ENCODE data around the gene NUP42.
"Not testable (repeated sequence)": the region's sequence is repeated elsewhere in the genome, so short reads cannot be mapped to it uniquely, and the experiment has no call there.

The NUP42 gene, protein sequence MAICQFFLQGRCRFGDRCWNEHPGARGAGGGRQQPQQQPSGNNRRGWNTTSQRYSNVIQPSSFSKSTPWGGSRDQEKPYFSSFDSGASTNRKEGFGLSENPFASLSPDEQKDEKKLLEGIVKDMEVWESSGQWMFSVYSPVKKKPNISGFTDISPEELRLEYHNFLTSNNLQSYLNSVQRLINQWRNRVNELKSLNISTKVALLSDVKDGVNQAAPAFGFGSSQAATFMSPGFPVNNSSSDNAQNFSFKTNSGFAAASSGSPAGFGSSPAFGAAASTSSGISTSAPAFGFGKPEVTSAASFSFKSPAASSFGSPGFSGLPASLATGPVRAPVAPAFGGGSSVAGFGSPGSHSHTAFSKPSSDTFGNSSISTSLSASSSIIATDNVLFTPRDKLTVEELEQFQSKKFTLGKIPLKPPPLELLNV

DNA sequence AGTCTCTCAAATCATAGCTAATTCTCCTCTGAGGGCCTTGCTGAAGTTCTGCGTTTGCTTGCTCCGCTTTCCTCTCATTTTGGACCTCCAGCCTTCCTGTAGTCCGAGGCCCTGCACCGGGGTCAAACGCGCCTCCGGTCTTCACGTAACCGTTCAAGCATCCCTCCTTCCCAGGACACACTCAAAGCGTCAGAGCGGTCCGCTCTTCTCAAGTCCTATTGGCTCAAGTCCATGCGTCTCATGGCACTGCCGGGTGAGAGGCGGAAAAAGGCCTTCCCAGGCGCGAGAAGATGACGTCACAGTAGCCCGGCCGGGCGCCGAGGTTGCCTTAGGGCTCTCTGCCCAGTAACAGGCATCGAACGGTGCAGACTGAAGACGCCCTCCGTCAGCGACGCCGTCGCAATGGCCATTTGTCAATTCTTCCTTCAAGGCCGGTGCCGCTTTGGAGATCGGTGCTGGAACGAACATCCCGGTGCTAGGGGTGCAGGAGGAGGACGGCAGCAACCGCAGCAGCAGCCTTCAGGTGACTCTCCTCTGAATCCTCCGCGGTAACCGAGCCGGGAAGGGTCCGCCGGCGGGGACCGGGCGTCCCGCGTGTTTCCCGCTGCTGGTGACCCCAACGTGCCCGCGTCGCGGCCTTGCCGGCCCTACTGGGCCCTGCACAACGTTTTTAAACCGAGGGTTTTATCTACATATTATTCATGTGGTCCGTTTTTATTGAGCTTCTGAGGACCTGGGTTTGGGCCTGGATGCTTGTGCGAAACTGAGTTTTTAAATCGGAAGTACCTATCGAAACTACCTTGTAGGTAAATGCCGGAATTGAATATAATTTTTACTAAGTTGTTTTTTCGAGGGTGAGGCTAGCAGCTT is at the start of gene NUP42:
Gene NUP42 (plus strand): TSS at position 365 of the 870 bp plus-strand sequence. CDS start 38 bp downstream, at position 403.
- DNase-seq (ENCODE audit: low read depth in 2 of 2, low spot score in 1 of 2): peak; percentile 91 to 96

DNA sequence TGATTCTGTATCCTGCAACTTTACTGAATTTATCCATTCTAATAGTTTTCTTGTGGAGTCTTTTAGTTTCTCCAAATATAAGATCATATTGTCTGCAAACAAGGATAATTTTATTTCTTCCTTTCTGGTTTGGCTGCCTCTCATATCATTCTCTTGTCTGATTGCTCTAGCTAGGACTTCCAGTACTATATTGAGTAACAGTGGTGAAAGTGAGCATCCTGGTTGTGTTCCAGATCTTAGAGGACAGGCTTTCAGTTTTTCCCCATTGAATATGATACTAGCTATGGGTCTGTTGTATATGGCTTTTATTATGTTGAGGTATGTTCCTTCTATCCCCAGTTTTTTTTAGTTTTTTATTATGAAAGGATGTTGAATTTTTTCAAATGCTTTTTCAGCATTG is 48.1 kb upstream of the NUP42 start:
- no peak for DNase-seq (ENCODE audit: low read depth in 2 of 2, low spot score in 1 of 2)

DNA sequence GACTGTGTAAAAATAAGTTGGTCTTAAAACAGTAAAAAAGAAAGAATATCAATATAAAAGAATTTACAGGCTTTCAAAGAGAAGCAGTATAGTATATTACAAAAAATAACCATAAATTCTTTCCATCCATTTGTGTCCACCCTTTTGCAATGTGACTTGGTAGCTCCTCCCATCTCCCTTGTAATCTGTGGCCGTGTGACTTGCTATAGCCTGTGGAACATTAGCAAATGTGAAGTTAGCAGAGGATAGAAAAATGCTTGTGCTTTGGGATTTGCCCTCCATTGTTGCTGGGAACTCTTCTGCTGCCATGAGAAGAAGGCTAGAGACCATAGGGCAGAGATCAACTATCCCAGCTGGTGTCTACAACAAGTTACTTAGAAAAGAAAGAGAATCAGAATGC is 46.1 kb upstream of the NUP42 start:
- no peak for DNase-seq (ENCODE audit: low read depth in 2 of 2, low spot score in 1 of 2)

DNA sequence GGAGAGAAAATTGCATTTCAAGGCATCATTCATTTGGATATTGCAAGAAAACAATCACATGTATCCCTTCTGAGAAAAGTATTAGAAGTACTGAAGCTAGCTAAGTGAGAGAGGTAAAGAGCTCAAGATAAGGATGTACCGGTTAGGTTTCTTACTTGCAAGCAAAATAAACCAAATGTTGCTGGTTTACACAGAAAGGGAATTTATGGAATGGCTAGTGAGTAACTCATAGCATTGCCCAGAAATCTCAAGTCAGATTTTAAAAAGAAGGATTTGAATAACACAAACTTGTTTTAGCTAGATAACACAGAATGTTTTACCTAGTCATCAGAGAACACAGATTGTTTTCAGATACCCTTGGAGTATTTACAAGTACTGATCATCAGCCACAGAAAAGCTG is 45.6 kb upstream of the NUP42 start:
- DNase-seq (ENCODE audit: low read depth in 2 of 2, low spot score in 1 of 2): no peak

DNA sequence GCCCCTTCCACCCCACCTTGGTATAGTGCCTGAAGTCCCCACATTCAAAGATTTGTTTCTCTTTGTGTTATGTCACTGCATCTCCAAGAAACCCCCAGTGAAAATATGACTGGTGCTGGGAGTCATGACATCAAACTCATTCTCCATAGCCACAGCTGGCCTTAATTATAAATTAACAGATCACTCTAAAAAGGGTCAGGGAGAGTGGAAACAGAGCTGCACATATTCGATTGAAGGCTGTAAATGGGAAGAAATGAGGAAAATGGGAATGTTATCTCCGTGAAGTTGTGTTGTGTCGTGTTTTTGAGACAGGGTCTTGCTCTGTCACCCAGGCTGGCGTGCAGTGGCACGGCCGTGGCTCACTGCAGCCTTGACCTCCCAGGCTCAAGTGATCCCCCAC is 24.2 kb upstream of the NUP42 start:
- DNase-seq (ENCODE audit: low read depth in 2 of 2, low spot score in 1 of 2): no peak

DNA sequence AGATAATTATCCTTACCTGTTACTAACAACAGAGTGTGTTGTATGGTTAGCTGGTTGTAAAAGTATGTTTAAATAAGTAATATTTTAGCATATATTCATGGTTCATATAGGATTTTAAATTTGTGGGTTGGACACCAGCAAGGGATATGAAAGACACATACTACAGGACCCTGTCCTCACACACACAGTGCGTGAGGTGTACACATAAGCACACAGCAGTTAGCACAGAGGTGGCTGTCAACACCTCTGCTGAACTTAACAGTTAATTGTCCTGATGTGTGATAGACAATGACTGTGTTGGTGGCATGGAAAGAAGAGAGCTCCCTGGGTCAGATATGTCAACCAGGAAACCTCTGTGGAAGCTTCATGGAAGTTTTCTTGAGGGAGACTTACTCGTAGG is 23.3 kb upstream of the NUP42 start:
- no peak for DNase-seq (ENCODE audit: low read depth in 2 of 2, low spot score in 1 of 2)

DNA sequence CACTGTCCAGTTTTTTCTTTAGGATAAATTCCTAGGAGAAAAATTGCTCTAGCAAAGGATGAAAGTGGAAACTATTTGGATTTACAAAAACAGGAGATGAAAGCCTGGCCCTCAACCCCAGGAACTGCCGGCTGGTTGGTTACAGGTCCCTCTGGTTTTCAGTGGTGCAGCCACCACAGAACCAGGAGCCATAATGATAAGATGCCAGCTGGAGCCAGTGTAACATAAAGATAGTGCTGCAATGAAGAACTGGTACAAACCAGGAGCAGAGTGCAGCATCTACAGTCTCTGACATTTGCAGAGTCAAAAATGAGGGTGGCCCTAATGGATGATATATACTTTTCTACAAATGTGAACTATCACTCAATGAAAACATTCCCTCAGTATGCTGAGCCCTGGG is 20.4 kb upstream of the NUP42 start:
- no peak for DNase-seq (ENCODE audit: low read depth in 2 of 2, low spot score in 1 of 2)

DNA sequence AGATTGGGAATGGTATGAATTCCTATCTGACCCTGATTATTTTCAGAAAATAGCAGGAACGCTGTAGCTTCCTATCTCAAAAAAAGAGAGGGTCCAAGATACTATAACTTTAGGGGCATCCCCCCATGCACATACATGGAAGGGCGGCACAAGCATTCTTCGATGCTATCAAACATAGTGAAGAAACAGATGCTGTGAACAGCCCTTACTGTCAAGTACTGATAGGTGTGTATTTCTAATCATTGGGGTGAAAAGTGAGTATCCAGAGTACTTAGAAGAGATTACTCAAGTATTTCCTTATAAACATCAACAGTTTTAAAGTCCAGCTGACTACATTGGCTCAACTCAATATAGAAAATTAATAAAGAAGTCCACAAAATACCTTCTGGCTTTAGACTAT is 17.0 kb upstream of the NUP42 start:
- no peak for DNase-seq (ENCODE audit: low read depth in 2 of 2, low spot score in 1 of 2)

DNA sequence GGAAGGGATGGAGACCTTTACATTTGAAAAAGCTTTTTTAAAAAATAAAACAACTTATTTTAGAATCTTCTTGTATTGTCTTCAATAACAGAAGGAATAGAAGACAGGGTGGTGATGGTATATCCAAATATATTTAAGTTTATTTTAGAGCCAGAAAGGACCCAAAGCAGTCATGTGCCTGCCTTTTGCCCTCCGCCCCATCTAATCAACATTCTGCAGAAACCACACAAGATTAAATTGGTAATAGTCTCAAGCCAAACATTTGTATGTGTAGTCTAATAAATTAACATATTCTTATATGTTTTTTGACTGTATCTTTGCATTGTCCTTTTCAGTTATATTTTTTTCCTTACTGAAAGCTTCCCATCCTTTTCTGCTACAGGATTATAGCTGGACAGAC is 16.5 kb upstream of the NUP42 start:
- no peak for DNase-seq (ENCODE audit: low read depth in 2 of 2, low spot score in 1 of 2)

DNA sequence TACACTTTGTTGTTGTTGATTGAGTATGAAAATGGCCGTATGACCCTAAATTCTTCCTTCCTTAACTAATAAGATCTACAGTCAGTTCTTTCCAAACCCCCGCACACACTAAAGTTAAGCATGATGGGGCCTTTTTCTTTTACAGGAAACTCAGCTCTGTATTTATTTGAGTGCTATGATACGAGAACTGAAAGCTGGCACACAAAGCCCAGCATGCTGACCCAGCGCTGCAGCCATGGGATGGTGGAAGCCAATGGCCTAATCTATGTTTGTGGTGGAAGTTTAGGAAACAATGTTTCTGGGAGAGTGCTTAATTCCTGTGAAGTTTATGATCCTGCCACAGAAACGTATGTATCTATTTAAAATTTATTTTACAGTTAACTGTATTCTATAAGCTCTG is 14.2 kb upstream of the NUP42 start:
- no peak for DNase-seq (ENCODE audit: low read depth in 2 of 2, low spot score in 1 of 2)

DNA sequence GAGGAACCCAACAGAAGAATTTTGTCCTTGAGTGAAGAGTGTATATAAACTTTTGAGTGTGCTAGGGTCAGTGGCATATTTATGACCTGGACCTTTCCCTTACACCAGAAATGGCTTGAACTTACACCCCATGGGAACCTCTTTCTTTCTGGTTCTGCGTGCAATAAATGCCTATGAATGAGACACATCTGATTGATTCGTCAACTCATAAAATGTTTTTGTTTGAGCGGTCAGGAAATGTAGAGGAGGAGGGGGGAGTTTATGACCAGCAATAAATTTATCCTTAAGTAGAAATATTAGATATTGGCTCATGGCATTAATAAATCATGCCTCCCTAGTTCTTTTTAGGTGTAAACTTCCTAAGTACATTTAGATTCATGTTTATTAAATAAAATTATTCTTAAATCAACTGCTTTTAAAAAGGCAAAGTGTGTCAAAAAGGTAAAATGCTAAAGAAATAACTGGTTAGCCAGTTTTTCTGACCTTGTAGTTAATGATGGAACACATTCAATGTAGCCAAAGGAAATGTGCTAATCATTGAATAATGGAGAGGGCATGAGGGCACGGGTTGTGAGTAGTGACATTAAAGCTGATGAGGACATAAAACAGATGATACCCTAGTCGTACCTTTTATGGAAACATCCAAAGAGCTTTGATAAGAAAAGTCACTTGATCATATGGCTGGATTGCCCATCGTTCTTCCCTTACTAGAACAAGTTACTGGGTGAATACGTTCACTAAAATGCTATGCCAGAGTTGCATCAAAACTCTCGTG is 13.6 kb upstream of the NUP42 start:
- no peak for DNase-seq (ENCODE audit: low read depth in 2 of 2, low spot score in 1 of 2)

DNA sequence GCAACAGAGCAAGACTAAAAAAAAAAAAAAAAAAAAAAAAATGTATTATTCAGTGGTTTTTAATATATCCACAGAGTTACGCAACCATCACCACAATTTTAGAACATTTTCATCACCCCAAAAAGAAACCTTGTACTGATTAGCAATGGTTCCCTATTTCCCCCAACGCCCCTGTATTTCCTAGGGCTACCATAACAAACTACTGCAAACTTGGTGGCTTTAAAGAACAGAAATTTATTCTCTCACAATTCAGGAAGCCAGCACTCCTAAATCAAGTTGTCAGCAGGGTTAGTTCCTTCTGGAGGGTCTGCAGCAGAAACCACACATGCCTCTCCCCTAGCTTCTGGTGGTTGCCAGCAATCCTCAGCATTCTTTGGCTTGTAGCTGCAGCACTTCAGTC is 5.9 kb upstream of the NUP42 start:
- no peak for DNase-seq (ENCODE audit: low read depth in 2 of 2, low spot score in 1 of 2)

DNA sequence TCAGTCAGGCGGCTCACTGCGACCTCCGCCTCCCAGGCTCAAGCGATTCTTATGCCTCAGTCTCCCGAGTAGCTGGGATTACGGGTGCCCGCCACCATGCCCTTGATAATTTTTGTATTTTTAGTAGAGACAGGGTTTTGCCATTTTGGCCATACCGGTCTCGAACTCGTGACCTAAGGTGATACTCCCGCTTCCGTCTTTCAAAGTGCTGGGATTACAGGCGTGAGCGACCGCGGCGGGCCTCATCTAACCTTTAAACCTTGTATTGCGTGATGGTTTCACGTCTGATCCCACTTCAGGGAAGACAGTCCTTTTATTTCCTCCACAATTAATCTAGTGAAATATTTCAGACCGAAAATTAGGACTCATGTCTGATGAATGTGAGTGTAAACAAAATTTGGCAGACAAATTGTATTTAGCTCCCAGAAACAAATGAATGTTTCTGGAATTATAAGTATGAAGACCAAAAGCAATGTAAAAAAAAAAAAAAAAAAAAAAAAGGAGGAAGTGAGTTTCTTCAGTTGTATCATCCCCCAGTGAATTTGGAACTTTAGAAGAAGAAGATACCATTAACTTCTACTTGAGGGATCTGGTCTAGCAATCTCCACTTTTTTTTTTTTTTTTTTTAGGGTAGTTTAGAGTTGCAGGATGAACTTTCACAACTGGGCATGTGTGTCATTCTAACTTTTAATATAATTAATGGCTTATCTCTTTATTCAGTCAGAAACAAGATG is 1.6 kb downstream of the NUP42 start:
- no peak for DNase-seq (ENCODE audit: low read depth in 2 of 2, low spot score in 1 of 2)

DNA sequence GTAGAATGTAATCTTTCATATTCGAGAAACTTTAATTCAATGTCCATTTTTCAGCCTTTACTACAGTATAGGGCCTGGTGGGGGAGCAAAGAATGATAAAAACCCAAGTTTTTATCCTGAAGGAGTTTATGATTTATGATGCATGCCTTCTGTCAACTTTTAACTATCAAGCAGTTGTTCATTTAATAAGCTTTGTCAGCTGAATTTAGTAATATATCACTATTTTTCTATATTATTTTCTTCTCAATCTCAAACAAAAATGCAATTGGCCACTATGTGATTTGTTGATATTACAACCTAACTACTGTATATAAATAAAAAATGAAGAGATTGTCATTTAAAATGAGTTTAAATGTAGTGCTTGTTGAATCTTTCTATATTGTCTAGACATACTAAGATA is 2.4 kb downstream of the NUP42 start:
- DNase-seq (ENCODE audit: low read depth in 2 of 2, low spot score in 1 of 2): no peak

DNA sequence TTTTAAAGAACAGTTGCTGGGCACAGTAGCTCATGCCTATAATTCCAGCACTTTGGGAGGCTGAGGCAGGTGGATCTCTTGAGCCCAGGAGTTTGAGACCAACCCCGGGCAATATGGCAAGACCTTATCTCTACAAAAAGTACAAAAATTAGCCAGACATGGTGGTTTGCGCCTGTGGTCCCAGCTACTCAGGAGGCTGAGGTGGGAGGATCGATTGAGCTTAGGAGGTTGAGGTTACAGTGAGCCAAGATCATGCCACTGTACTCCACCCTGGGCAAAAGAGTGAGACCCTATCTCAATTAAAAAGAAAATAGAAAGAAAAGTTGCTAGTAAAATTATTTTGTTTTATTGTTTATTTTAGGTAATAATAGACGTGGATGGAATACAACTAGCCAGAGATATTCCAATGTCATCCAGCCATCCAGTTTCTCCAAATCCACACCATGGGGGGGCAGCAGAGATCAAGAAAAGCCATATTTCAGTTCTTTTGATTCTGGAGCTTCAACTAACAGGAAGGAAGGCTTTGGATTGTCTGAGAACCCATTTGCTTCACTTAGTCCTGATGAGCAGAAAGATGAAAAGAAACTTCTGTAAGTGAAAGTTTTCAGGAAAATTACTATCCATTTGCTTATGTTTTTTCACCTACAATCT is 3.0 kb downstream of the NUP42 start:
- DNase-seq (ENCODE audit: low read depth in 2 of 2, low spot score in 1 of 2): no peak

DNA sequence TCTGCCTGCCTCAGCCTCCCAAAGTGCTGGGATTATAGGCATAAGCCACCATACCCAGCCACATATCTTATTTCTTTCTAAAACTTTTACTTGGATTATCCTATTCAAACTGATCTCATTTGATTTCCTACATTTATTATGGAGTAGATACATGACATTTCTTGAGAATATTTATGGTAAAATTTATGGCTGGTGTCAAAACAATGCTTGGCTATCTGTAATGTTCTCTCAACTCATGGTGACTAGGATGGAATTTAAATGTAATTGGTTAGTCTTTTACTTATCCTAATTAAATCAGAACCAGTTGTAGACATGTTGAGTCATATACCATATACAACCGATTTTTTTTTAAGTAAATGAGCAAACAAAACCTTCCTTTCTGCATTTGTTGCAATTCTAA is 4.1 kb downstream of the NUP42 start:
- DNase-seq (ENCODE audit: low read depth in 2 of 2, low spot score in 1 of 2): no peak

DNA sequence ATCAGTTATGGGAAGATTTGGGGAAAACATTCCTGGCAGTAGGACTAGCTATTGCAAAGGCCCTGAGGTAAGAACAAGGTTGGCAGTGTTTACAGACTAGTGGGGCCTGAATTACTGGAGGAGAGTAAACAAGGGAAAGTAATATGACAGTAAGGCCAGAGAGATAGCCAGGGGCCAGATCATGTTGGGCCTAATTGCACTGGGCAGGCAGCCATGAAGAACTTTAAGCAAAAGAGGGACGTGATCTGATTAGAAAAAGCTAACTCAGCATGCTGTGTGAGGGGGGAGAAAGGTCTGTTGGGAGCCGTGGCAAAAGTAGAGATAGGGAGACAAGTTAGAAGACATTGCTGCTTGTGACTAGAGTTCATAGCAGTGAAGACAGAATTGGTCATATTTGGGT is 9.2 kb downstream of the NUP42 start:
- no peak for DNase-seq (ENCODE audit: low read depth in 2 of 2, low spot score in 1 of 2)

DNA sequence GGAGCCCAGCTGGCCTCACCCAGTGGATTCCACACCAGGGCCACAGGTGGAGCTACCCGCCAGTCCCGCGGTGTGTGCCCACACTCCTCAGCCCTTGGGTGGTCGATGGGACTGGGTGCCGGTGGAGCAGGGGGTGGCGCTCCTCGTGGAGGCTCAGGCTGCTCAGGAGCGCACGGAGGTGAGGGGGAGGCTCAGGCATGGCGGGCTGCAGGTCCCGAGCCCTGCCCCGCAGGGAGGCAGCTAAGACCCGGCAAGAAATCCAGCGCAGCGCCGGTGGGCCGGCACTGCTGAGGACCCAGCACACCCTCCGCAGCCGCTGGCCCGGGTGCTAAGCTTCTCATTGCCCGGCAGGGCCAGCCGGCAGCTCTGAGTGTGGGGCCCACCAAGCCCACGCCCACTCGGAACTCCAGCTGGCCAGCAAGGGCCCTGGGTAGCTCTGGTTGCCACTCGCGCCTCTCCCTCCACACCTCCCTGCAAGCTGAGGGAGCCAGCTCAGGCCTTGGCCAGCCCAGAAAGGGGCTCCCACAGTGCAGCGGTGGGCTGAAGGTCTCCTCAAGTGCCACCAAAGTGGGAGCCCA is 11.9 kb downstream of the NUP42 start:
- not testable (repeated sequence) for DNase-seq (ENCODE audit: low read depth in 2 of 2, low spot score in 1 of 2)

DNA sequence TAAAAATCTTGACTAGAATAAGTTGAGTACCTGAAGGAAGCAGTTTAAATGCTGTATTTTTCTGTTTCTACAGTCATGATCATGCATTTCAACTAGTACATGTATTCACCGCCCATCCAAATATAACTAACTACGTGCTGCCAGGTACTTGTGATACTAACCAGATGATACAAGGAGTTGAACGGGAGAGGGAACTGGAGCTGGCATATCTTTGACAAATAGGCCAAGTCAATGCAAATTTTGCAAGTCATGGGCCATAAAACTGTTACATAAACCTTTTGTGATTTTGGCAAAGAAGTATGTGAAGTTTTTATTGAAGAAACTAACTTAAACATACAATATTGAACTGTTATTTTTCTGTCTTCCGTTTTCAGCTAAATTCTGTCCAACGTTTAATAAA is 14.5 kb downstream of the NUP42 start:
- no peak for DNase-seq (ENCODE audit: low read depth in 2 of 2, low spot score in 1 of 2)

DNA sequence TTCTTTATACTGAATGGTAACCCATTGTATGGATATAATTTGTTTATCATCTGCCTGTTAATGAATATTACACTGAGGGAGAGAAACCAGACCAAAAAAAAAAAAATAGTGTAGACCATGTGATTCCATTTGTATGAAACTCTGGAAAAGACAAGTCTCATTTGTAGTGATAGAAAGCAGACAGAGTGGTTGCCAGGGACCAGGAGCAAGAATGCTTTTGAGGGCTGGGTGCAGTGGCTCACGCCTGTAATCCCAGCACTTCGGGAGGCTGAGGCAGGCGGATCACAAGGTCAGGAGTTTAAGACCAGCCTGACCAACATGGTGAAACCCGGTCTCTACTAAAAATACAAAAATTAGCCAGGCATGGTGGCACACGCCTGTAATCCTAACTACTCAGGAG is 15.9 kb downstream of the NUP42 start:
- not testable (repeated sequence) for DNase-seq (ENCODE audit: low read depth in 2 of 2, low spot score in 1 of 2)

Measured in stimulated activated CD8-positive, alpha-beta memory T cell treated with anti-CD3 and anti-CD28 coated beads, Interleukin-4, amount 100 ng/mL, for 1 hour (primary cell).